ENCODE results near the gene CNTLN.

DNA sequence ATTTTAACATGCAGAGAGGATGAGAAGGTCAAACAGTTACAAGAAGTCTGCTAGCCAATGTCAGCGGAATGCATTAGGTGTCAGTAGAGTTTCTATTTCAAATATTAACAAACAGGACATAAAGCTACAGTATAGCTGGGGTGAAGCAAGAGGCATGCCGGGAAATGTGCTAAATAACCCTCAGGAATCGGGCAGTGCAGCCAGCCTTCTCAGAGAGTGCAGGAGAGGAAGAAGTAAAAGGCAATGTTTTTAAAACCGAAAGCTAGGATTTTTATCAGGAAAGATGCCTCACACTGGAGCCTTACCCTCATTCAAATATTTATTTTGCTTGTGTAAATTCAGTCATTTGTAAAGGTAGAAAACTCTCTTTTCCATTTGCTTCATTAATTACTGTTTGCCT, 384.9 kb downstream of the CNTLN start:
- no peak for TF ChIP-seq POLR2AphosphoS5 (IDR thresholded peaks at IDR 0.05)
- TF ChIP-seq, protein P1, sequence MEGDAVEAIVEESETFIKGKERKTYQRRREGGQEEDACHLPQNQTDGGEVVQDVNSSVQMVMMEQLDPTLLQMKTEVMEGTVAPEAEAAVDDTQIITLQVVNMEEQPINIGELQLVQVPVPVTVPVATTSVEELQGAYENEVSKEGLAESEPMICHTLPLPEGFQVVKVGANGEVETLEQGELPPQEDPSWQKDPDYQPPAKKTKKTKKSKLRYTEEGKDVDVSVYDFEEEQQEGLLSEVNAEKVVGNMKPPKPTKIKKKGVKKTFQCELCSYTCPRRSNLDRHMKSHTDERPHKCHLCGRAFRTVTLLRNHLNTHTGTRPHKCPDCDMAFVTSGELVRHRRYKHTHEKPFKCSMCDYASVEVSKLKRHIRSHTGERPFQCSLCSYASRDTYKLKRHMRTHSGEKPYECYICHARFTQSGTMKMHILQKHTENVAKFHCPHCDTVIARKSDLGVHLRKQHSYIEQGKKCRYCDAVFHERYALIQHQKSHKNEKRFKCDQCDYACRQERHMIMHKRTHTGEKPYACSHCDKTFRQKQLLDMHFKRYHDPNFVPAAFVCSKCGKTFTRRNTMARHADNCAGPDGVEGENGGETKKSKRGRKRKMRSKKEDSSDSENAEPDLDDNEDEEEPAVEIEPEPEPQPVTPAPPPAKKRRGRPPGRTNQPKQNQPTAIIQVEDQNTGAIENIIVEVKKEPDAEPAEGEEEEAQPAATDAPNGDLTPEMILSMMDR (IDR thresholded peaks at IDR 0.05) = no peak
